DND-41 (cell line): Measurements from ENCODE around the gene RRP1.

Source experiments
- EZH2 ChIP-seq: IDR thresholded peaks from 3 replicates; pipeline ENCODE4 v1.6.1; 2012; ENCODE audit warnings: borderline replicate concordance, low read depth, mild to moderate bottlenecking, moderate library complexity, low read length, inconsistent platforms; ENCODE audit not compliant: severe bottlenecking
- TF ChIP-seq, protein P1 (sequence below): IDR thresholded peaks from 2 replicates; pipeline ENCODE4 v1.5.1; 2012; ENCODE audit warnings: borderline replicate concordance, low read length, moderate library complexity, mild to moderate bottlenecking; ENCODE audit not compliant: poor library complexity, severe bottlenecking; ENCODE audit errors: extremely low read depth

DNA sequence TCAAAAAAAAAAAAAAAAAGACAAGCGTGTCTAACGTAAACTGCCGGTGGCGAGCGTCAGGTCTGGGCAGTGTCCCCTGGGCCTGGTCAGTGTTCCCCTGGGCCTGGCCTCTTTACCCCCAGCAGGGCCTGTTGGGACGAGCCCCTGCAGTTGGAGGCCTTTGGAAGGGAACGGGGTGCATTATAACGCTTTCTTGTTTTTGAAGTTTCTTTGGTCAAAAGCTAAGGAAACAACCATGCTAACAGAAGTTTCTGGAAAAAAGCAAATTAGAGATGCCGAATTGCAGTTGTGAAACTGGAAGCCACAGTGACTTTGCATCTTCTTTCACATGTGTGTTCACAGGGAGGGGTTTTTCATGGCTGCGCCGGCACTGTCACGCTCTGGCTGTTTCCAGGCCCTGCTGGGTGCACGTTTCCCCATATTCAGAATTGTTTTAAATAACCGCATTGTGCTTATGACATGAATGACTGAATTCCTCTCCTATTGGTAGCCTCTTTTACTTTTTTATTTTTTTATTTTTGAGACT, 16.0 kb downstream of the RRP1 start:
- TF ChIP-seq, protein P1, sequence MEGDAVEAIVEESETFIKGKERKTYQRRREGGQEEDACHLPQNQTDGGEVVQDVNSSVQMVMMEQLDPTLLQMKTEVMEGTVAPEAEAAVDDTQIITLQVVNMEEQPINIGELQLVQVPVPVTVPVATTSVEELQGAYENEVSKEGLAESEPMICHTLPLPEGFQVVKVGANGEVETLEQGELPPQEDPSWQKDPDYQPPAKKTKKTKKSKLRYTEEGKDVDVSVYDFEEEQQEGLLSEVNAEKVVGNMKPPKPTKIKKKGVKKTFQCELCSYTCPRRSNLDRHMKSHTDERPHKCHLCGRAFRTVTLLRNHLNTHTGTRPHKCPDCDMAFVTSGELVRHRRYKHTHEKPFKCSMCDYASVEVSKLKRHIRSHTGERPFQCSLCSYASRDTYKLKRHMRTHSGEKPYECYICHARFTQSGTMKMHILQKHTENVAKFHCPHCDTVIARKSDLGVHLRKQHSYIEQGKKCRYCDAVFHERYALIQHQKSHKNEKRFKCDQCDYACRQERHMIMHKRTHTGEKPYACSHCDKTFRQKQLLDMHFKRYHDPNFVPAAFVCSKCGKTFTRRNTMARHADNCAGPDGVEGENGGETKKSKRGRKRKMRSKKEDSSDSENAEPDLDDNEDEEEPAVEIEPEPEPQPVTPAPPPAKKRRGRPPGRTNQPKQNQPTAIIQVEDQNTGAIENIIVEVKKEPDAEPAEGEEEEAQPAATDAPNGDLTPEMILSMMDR = no peak
- no peak for TF ChIP-seq EZH2
